ENCODE results near the gene NUMB. TPM values are rescaled to one million over a fixed set of nuclear protein-coding genes. Genes with fewer than 3 reads are reported as not detected.

NUMB gene
- 72.7 and 73.7 TPM in 2 replicates for total RNA-seq
- long read RNA-seq, transcript NUMB-211 (11 exons, 3,607 nt): minor isoform, 28 of 161 reads
- long read RNA-seq, transcript NUMB-215 (12 exons, 3,037 nt): major isoform, 32 of 161 reads
- long read RNA-seq, transcript NUMB-226 (5 exons, 847 nt): minor isoform, 13 of 161 reads
- long read RNA-seq, partial matches to known transcripts: 19 of 161 reads
- long read RNA-seq, other reads (novel, unspliced or antisense): 64 of 161 reads

DNA sequence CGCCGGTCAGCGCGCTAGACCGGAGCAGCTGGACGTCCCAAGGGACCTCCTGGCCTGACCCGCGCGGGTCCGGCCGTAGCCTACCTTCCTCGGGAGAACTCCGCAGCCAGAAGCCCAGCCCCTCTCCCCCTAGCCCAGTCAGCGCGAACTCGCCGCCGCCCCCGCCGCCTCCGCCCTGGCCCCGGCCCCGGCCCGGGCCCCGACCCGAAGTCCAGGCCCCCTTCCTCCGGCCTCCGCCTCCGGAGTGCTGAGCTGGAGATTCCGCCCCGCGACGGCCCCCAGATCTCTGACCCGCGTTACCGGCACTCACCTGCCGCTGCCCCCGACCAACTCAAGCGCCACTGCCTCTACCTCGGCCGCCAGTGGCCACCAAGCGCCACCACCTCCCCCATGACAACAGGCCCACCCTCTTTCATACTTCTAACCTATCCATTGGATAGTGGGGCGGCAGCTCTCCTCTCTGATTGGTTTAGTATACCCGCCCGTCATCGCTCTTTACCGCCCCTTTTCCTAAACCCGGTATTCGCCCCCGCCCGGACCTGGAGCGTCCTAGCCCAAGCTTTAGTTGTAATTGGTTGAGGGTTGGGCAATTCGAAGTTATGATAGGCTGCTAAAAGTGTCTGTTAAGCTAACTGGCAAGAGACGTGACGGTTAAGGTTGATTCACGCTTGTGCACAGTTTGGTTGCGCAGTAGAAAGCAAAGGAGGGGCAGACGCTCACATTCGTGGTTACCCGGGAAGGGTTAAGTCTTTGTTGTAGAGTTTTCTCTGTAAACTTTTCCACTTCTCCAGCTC, at the start of gene NUMB:
Gene NUMB, minus strand, starts transcription at position 364 of the 794 bp plus-strand sequence. CDS start 102,795 bp downstream, outside the sequence.
- peak within 1 kb of the TSS; percentile 98 for H3K4me3 Mint-ChIP-seq (ENCODE audit: unreplicated experiment)
- H3K9me3 Mint-ChIP-seq (ENCODE audit: unreplicated experiment): no peaks in the 10 kb centered on the region
- H3K4me1 Mint-ChIP-seq (ENCODE audit: unreplicated experiment): peaks cover 46% of the 10 kb centered on the region
- TF ChIP-seq, protein P1, sequence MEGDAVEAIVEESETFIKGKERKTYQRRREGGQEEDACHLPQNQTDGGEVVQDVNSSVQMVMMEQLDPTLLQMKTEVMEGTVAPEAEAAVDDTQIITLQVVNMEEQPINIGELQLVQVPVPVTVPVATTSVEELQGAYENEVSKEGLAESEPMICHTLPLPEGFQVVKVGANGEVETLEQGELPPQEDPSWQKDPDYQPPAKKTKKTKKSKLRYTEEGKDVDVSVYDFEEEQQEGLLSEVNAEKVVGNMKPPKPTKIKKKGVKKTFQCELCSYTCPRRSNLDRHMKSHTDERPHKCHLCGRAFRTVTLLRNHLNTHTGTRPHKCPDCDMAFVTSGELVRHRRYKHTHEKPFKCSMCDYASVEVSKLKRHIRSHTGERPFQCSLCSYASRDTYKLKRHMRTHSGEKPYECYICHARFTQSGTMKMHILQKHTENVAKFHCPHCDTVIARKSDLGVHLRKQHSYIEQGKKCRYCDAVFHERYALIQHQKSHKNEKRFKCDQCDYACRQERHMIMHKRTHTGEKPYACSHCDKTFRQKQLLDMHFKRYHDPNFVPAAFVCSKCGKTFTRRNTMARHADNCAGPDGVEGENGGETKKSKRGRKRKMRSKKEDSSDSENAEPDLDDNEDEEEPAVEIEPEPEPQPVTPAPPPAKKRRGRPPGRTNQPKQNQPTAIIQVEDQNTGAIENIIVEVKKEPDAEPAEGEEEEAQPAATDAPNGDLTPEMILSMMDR (IDR thresholded peaks at IDR 0.05): no peak
- no peaks in the 10 kb centered on the region for H3K27me3 Mint-ChIP-seq (ENCODE audit: unreplicated experiment)
- no peaks in the 10 kb centered on the region for H3K36me3 Mint-ChIP-seq (ENCODE audit: unreplicated experiment)
- peak within 1 kb of the TSS; percentile 96 for H3K27ac Mint-ChIP-seq (ENCODE audit: unreplicated experiment)
- peak; percentile 98 for DNase-seq (ENCODE audit: extremely low spot score, unreplicated experiment)

- Mint-ChIP-seq H3K27ac (ENCODE audit: unreplicated experiment) (no peak overlapping the region), H3K4me1 (ENCODE audit: unreplicated experiment) (no peaks in the 10 kb centered on the region)
These were observed 45.3 kb upstream of the NUMB start for GRCh38 chr14:73503648-73504047.

DNA sequence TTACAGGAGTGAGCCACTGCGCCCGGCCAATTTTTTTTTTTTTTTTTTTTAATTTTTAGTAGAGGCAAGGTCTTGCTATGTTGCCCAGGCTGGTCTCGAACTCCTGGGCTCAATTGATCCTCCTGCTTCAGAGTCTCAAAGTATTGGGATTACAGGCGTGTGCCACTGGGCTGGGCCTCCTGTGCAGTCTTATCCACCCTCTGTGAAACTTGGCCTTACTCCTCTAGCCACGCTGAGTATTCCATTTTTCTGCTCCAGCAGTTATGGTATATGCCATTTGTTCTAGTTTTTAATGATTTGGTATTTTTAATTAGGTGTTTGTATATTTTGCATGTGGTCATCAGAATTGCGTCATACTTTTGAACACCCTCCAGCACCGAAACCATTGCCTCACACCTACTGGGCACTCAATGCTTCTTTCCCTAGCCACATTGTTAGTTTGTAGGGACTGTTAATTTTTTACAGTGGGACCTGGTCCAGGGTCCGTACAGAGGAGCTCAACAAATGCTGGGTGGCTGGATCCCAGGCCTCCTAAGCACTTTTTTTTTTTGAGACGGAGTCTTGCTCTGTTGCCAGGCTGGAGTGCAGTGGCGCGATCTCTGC, 43.8 kb upstream of the NUMB start:
- H3K36me3 Mint-ChIP-seq (ENCODE audit: unreplicated experiment): peaks cover 11% of the 10 kb centered on the region
- H3K27me3 Mint-ChIP-seq (ENCODE audit: unreplicated experiment): no peaks in the 10 kb centered on the region
- no peaks in the 10 kb centered on the region for H3K9me3 Mint-ChIP-seq (ENCODE audit: unreplicated experiment)
- no peak for DNase-seq (ENCODE audit: extremely low spot score, unreplicated experiment)
- no peaks in the 10 kb centered on the region for H3K4me1 Mint-ChIP-seq (ENCODE audit: unreplicated experiment)
- TF ChIP-seq, protein P1 (IDR thresholded peaks at IDR 0.05): no peak
- no peak overlapping the region for H3K4me3 Mint-ChIP-seq (ENCODE audit: unreplicated experiment)
- H3K27ac Mint-ChIP-seq (ENCODE audit: unreplicated experiment): no peak overlapping the region

More at GRCh38 chr14:73503648-73504047, 45.3 kb upstream of the NUMB start:
- H3K27me3 Mint-ChIP-seq (ENCODE audit: unreplicated experiment): no peaks in the 10 kb centered on the region
- no peak overlapping the region for H3K4me3 Mint-ChIP-seq (ENCODE audit: unreplicated experiment)
- DNase-seq (ENCODE audit: extremely low spot score, unreplicated experiment): no peak
- H3K36me3 Mint-ChIP-seq (ENCODE audit: unreplicated experiment): peaks cover 11% of the 10 kb centered on the region
- TF ChIP-seq, protein P1 (IDR thresholded peaks at IDR 0.05): no peak
- H3K9me3 Mint-ChIP-seq (ENCODE audit: unreplicated experiment): no peaks in the 10 kb centered on the region

DNA sequence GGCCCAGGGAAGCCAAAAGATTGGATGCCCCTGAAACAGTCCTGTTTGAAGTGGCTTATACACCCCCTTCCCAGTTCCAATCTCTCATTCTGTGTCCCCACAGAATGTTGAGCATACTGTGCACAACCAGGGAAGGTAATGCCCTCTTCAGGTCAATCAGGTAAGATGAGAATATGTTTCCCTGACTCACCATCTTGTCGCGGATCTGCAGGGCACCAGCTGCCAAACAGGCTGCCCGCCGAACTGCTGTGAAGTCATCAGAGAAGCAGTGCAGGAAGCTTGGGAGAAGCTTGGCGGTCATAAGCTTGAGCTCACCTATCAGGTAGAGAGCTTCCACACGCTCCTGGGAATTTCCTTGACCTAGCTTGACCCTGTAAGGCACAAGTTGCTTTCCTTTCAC, 42.0 kb upstream of the NUMB start:
- TF ChIP-seq, protein P1 (IDR thresholded peaks at IDR 0.05): no peak

DNA sequence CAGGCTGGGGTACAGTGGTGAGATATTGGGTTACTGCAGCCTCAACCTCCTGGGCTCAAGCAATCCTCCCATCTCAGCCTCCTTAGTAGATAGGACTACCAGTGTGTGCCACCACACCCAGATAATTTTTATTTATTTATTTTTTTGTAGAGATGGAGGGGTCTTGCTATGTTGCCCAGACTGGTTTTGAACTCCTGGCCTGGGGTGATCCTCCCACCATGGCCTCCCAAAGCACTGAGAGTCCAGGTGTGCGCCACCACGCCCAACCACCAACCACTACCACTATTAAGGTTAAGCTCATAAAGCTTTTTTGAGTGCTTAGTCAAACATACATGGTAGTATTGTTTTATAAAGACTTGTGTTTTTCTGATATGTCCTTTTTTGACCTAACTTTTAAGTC, 36.2 kb upstream of the NUMB start:
- TF ChIP-seq, protein P1 (IDR thresholded peaks at IDR 0.05): no peak
- no peak for DNase-seq (ENCODE audit: extremely low spot score, unreplicated experiment)
- Mint-ChIP-seq H3K27me3 (ENCODE audit: unreplicated experiment) (no peaks in the 10 kb centered on the region), H3K27ac (ENCODE audit: unreplicated experiment) (no peak overlapping the region), H3K36me3 (ENCODE audit: unreplicated experiment) (peaks cover 8% of the 10 kb centered on the region), H3K4me1 (ENCODE audit: unreplicated experiment) (peaks cover 35% of the 10 kb centered on the region), H3K4me3 (ENCODE audit: unreplicated experiment) (peak overlapping the region; percentile 38), H3K9me3 (ENCODE audit: unreplicated experiment) (no peaks in the 10 kb centered on the region)

More for the DNA sequence above, 42.0 kb upstream of the NUMB start:
- peaks cover 6% of the 10 kb centered on the region for H3K36me3 Mint-ChIP-seq (ENCODE audit: unreplicated experiment)
- H3K27ac Mint-ChIP-seq (ENCODE audit: unreplicated experiment): no peak overlapping the region
- no peaks in the 10 kb centered on the region for H3K27me3 Mint-ChIP-seq (ENCODE audit: unreplicated experiment)
- no peak overlapping the region for H3K4me3 Mint-ChIP-seq (ENCODE audit: unreplicated experiment)
- no peak for DNase-seq (ENCODE audit: extremely low spot score, unreplicated experiment)
- H3K4me1 Mint-ChIP-seq (ENCODE audit: unreplicated experiment): no peaks in the 10 kb centered on the region
- H3K9me3 Mint-ChIP-seq (ENCODE audit: unreplicated experiment): no peaks in the 10 kb centered on the region

Measured in osteocyte (in vitro differentiated cells).